NCI-H460 (cell line): ENCODE measurements around the gene C5orf52. TPM values are rescaled to one million over a fixed set of nuclear protein-coding genes. Genes with fewer than 3 reads are reported as not detected.

Experiments used
- DNase-seq: peaks from one replicate; pipeline ENCODE4 v3.0.0-alpha.2; 2016; ENCODE audit warnings: low read depth; ENCODE audit errors: extremely low read depth
- polyA plus RNA-seq: library from polyadenylated mRNA; depleted of rRNA; stranded (reverse); fragments of >200 nt; gene quantifications from 2 replicates; pipeline ENCODE4 v1.2.3, GENCODE V29; 2014; cell fraction: nucleus; rRNA removed
- total RNA-seq: library from RNA; depleted of rRNA; stranded (reverse); fragments of >200 nt; shearing (Covaris generic); gene quantifications from 2 replicates; pipeline ENCODE4 v1.2.3, GENCODE V29; 2014; rRNA removed

Gene C5orf52
- total RNA-seq, result not detected in 2 replicates
- polyA plus RNA-seq, result not detected in 2 replicates

- DNase-seq, result peak; percentile 13
Observed at GRCh38 chr5:157670662-157671591, at the start of gene C5orf52. Gene C5orf52, plus strand, starts transcription at chr5:157671533. Its CDS starts 82 bp downstream, at chr5:157671615.

GRCh38 chr5:157624144-157624543, 47.2 kb upstream of the C5orf52 start:
- no peak for DNase-seq

DNA sequence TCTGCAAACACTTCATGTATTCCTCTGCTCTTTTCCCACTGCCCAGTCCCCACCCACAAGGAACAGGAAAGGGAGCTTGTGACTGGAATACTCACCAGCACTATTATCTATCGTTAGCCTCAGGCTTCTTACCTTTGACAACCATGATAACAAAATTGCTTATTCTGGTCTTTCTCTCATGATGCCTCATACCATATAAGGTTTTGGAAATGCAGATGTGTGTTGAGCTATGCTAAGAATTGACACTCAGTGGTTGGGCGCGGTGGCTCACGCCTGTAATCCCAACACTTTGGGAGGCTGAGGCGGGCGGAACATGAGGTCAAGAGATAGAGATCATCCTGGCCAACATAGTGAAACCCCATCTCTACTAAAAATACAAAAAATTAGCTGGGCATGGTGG, 44.5 kb upstream of the C5orf52 start:
- no peak for DNase-seq

DNA sequence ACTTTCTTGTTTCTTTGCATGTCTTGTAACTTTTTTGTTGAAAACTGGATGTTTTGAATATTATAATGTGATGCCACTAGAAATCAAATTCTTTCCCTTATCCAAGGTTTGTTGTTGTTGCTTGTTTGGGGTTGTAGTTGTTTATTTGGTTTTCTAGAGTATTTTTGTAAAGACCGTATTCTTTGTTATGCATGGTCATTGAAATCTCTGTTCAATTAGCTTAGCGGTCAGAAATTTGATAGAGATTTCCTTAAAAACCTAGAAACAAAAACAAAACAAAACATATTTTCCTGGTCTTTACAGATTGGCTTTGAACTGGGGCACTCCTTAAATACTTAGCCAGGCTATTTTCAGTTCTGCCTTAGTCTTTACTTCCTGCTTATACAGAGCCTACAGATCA, 41.0 kb upstream of the C5orf52 start:
- DNase-seq, result no peak

DNA sequence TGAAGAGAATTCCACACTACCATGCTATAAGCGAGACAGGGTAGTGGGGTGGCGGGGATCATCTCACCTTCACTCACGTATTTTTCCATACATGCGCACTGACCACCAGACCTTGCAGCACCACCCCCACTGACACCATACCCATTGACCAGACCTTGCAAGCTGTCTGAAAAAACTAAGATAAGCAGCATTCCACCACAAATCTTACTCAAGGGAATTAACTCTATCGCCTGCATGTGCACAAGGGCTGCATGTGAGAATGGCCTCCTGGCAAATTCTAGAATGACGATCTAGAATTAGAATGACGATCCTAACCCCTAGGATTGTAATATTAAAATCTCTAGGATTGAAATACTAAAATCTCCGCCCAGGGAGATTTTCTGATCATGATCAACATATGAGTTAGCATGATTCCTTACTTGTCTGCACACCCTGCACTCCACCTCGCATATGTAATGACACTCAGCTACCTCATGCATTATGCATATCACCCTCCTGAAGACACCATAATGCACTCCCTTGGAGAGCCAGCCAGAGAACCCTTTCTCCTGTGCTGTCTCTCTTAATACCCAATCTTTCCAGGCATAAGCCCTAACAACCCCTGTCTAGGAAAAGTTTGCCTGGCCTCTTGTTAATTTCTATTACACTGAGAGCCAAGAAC, 30.8 kb upstream of the C5orf52 start:
- DNase-seq, result no peak

DNA sequence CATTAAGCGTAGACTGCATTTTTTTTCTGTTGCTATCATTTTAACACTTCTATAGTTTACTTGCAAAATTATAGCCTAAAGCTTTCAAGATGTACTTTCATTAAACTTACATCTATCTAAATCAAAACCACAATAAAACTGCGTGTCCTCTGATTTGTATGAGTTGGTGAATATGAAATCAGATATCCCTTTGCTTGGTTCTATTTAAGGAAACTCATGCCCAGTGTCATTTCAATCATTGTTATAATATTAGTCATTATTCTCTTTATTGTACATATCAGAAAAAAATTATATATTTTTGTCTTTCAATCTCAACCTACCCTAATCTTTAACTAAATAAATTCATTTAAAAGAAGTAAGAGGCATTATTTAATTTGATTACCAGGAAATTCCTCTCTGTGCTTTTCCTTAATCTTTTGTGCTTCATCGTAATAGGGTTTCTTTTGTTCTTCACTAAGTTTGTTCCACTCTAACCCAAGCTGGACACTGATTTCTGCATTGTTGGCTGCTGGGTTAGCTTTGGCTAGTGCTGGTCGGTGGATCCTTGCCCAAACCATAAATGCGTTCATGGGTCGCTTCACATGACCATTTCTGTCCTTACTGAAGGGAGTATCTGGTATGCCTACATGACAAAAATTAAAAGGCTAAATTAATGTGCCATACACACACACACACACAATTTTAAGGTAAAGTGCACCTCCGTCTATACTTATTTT, 22.9 kb upstream of the C5orf52 start:
- DNase-seq, result no peak

DNA sequence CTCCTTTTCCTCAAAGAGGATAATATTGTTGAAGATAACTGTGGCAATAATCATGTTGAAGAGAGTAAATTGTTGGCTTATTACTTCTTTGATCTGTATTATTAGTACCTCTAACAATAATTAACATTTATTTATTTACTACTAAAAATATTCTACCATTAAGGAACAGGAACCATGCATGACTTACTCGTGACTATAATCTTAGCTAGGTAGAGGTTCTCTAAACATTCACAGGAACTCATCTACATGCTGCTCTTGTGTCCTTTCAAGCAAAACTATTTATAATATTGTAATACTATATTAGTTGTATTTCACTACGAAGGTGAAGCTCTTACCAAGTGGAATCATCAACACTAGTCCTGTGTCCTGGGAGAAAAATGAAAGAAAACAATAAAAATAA, 22.2 kb upstream of the C5orf52 start:
- no peak for DNase-seq

- no peak for DNase-seq
Observed at GRCh38 chr5:157650991-157651611, 20.2 kb upstream of the C5orf52 start.

GRCh38 chr5:157651623-157652376, 19.5 kb upstream of the C5orf52 start:
- DNase-seq, result no peak

GRCh38 chr5:157652377-157652692, 19.0 kb upstream of the C5orf52 start, which contains the start of gene SOX30:
Gene SOX30, minus strand, starts transcription at chr5:157652438. Its CDS starts 360 bp downstream, at chr5:157652078.
- no peak for DNase-seq

DNA sequence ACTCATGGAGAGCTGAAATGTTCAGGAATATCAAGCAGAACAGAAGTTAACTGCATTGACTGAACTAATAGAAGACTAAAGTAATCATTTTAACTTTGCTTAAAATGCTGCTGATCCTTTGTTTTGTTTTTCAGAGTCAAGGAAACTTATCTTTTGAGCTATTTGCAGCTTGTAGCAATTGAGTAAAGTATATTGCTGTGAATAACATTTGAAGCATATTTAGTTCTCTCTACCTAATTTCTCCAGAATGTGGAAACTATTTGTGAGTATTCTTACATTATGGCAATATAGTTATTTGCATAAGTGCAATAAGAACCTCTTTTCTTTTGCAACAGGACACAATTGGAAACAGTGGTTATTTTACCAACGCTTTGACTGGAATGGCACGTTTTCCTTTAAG, 13.8 kb upstream of the C5orf52 start:
- DNase-seq, result no peak

DNA sequence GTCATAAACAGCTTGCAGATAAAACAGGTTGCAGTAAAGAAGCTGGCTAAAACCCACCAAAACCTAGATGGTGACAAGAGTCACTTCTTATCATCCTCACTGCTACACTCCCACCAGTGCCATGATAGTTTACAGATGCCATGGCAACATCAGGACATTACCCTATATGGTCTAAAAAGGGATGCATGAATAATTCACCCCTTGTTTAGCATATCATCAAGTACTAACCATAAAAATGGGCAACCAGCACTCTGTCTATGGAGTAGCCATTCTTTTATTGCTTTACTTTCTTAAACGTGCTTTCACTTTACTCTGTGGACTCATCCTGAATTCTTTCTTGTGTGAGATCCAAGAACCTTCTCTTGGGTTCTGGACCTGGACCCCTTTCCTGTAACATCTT, 12.4 kb upstream of the C5orf52 start:
- no peak for DNase-seq

DNA sequence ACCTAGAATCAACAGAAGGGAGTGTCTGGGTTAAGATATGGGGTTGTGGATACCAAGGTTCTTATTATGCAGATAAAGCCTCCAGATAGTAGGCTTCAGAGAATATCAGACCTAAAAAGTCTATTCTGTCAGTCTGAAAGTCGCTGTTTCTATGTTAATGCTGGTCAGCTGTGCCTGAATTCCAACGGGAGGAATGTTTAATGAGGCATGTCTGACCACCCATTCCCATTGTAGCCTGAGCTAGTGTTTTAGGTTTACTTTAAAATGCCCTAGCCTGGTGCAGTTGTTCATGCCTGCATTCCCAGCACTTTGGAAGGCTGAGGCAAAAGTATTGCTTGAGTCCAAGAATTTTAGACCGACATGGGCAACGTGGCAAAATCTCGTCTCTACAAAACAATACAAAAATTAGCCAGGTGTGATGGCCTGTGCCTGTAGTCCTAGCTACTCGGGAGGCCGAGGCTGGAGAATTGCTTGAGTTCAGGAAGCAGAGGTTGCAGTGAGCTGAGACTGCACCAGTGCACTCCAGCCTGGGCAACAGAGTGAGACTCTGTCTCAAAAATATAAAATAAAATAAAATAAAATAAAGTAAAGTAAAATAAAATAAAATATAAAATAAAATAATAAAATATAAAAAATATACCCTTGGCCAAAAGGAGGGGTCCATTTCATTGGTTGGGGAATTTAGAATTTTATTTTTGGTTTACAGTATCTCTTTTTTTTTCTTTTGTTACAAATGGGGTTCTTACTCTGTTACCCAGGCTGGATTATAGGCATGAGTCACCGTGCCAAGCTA, 11.3 kb upstream of the C5orf52 start:
- no peak for DNase-seq

- peak; percentile 14 for DNase-seq
Observed at GRCh38 chr5:157665467-157666070, 5.8 kb upstream of the C5orf52 start.

DNA sequence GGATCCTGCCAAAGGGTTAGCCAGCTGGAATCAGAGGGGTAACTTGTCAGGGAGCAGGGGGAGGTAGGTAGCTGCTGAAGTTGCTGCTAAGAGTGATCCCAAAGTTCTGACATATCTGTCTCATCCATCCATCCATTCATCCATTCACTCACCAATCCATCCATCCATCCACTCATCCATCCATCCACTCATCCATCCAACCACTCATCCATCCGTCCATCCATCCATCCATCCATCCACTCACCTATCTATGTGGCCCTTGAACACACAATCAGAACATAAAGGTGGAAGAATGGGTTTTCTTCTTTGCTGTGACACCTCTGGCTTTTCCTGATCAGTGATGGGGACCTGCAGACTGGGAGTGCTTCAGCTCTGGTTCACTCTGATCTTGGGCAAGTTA, 3.0 kb upstream of the C5orf52 start:
- no peak for DNase-seq

- no peak for DNase-seq
Observed at GRCh38 chr5:157669701-157670097, 1.6 kb upstream of the C5orf52 start.

- no peak for DNase-seq
Observed at GRCh38 chr5:157671592-157672330, 428 bp downstream of the C5orf52 start.

DNA sequence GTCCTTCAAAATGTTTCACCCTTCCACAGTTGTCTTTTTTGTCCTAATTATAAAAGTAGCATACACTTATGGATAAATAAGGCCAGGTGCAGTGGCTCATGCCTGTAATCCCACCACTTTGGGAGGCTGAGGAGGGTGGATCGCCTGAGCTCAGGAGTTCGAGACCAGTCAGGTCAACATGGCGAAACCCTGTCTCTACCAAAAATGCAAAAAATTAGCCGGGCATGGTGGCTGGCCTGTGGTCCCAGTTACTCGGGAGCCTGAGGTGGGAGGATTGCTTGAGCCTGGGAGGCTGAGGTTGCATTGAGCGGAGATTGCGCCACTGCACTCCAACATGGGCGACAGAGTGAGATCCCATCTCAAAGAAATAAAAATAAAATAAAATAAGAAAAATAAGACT, 1.6 kb downstream of the C5orf52 start:
- DNase-seq, result no peak
